Measurements from ENCODE around the gene CLECL1. TPM values are rescaled to one million over a fixed set of nuclear protein-coding genes. Genes with fewer than 3 reads are reported as not detected.

The CLECL1 gene
- total RNA-seq, 1 experiment from 2014 or later: not detected

- Histone ChIP-seq H4K20me1 (ENCODE audit: insufficient read depth) (0 out of 2 replicates have a peak, but pooled peaks cover 1% of the 10 kb centered on the region), H3K9ac (ENCODE audit: low read length) (no peak overlapping the region), H2AFZ (ENCODE audit: low read depth, low read length, poor library complexity, severe bottlenecking) (no peak overlapping the region), H3K9me3 (ENCODE audit: control insufficient read depth in 1 of 2, insufficient read depth in 1 of 2, low read depth in 1 of 2, low read length in 2 of 2) (no peaks in the 10 kb centered on the region), H3K36me3 (ENCODE audit: control insufficient read depth in 1 of 2, insufficient read depth in 2 of 2, low read length in 2 of 2) (no peaks in the 10 kb centered on the region), H3K27ac (ENCODE audit: low read depth, low read length) (no peak overlapping the region), H3K79me2 (ENCODE audit: insufficient read depth, low read length) (no peaks in the 10 kb centered on the region), H3K4me1 (ENCODE audit: control insufficient read depth in 1 of 2, insufficient read depth in 2 of 2, low read length in 2 of 2) (no peaks in the 10 kb centered on the region), H3K4me2 (ENCODE audit: low read length) (no peak overlapping the region), H3K4me3 (replicated peaks in 1 of 2; ENCODE audit: low read depth in 1 of 2, low read length in 2 of 2) (no peak overlapping the region), H3K9me2 (ENCODE audit: insufficient read depth) (no peaks in the 10 kb centered on the region), H3K27me3 (ENCODE audit: insufficient read depth, low read length) (peaks cover 60% of the 10 kb centered on the region)
- TF ChIP-seq ZNF274 (IDR thresholded peaks at IDR 0.05; ENCODE audit: low read depth, low read length) (no peak), EGR1 (IDR thresholded peaks at IDR 0.05; ENCODE audit: low read depth) (no peak), POLR2AphosphoS5 (IDR thresholded peaks at IDR 0.05; ENCODE audit: low read depth, low read length) (no peak), POLR2A (IDR thresholded peaks at IDR 0.05; ENCODE audit: borderline replicate concordance, extremely low read depth, insufficient read depth, insufficient read length) (no peak), CBX3 (IDR thresholded peaks at IDR 0.05; ENCODE audit: low read depth) (no peak), CEBPB (IDR thresholded peaks at IDR 0.05; ENCODE audit: low read depth) (no peak), SIN3A (IDR thresholded peaks at IDR 0.05; ENCODE audit: low read depth) (no peak)
- ChIA-PET POLR2A (no interaction called here), CTCF (no interaction called here), RAD21 (ENCODE audit: low non-redundant PET in 1 of 2, low total read pairs in 2 of 2, uncharacterized antibody in 2 of 2, unreplicated experiment in 2 of 2) (no interaction called here)
- no peak for ATAC-seq
- intact Hi-C loops (cut with micrococcal nuclease): no loop called here
- no peak for DNase-seq (ENCODE audit: low read depth, low spot score)
- no TSS peak for BruUV-seq (replicated peaks)
Observed at GRCh38 chr12:9781360-9781759, 48.5 kb upstream of the CLECL1 start.

- Histone ChIP-seq H3K9ac (ENCODE audit: low read length) (no peak overlapping the region), H4K20me1 (ENCODE audit: insufficient read depth) (no peaks in the 10 kb centered on the region), H3K4me2 (ENCODE audit: low read length) (no peak overlapping the region), H3K4me1 (ENCODE audit: control insufficient read depth in 1 of 2, insufficient read depth in 2 of 2, low read length in 2 of 2) (no peaks in the 10 kb centered on the region), H3K36me3 (ENCODE audit: control insufficient read depth in 1 of 2, insufficient read depth in 2 of 2, low read length in 2 of 2) (no peaks in the 10 kb centered on the region), H3K9me3 (ENCODE audit: control insufficient read depth in 1 of 2, insufficient read depth in 1 of 2, low read depth in 1 of 2, low read length in 2 of 2) (no peaks in the 10 kb centered on the region), H3K27ac (ENCODE audit: low read depth, low read length) (no peak overlapping the region), H3K4me3 (replicated peaks in 1 of 2; ENCODE audit: low read depth in 1 of 2, low read length in 2 of 2) (no peak overlapping the region), H3K9me2 (ENCODE audit: insufficient read depth) (no peaks in the 10 kb centered on the region), H3K79me2 (ENCODE audit: insufficient read depth, low read length) (no peaks in the 10 kb centered on the region), H3K27me3 (ENCODE audit: insufficient read depth, low read length) (peaks cover 58% of the 10 kb centered on the region), H2AFZ (ENCODE audit: low read depth, low read length, poor library complexity, severe bottlenecking) (no peak overlapping the region)
- DNase-seq (ENCODE audit: low read depth, low spot score) (no peak), ATAC-seq (no peak)
- intact Hi-C loops (cut with micrococcal nuclease): no loop called here
- ChIA-PET RAD21 (ENCODE audit: low non-redundant PET in 1 of 2, low total read pairs in 2 of 2, uncharacterized antibody in 2 of 2, unreplicated experiment in 2 of 2) (no interaction called here), CTCF (no interaction called here), POLR2A (interaction anchor here (0.9 kb wide), 1 partner anchor 9 kb away, joined by 4 read pairs; no protein-coding TSS in a partner anchor)
- no TSS peak for BruUV-seq (replicated peaks)
- TF ChIP-seq SRF (IDR thresholded peaks at IDR 0.05; ENCODE audit: low read depth): no peak
- TF ChIP-seq SP1 (IDR thresholded peaks at IDR 0.05; ENCODE audit: low read depth): no peak
- TF ChIP-seq ATF3 (IDR thresholded peaks at IDR 0.05): no peak
- TF ChIP-seq EZH2phosphoT487 (IDR thresholded peaks at IDR 0.05; ENCODE audit: borderline replicate concordance): no peak
- TF ChIP-seq TCF7L2 (IDR thresholded peaks at IDR 0.05; ENCODE audit: borderline replicate concordance, extremely low read depth, insufficient read depth, insufficient read length): no peak
- TF ChIP-seq YY1 (IDR thresholded peaks at IDR 0.05; ENCODE audit: extremely low read depth, insufficient replicate concordance, low read depth, low read length): no peak
- TF ChIP-seq ZNF274 (IDR thresholded peaks at IDR 0.05; ENCODE audit: low read depth, low read length): no peak
- TF ChIP-seq EZH2 (IDR thresholded peaks at IDR 0.05): no peak
- TF ChIP-seq POLR2AphosphoS5 (IDR thresholded peaks at IDR 0.05; ENCODE audit: low read depth, low read length): no peak
- no peak for TF ChIP-seq CTCF (IDR thresholded peaks at IDR 0.05 in 2 of 3, conservative IDR thresholded peaks at IDR 0.05 in 1 of 3; ENCODE audit: borderline replicate concordance in 1 of 3, insufficient read depth in 1 of 3, low read depth in 2 of 3, low read length in 2 of 3)
- no peak for TF ChIP-seq FOSL1 (IDR thresholded peaks at IDR 0.05; ENCODE audit: low read depth)
- TF ChIP-seq CBX3 (IDR thresholded peaks at IDR 0.05; ENCODE audit: low read depth): no peak
- no peak for TF ChIP-seq REST (IDR thresholded peaks at IDR 0.05; ENCODE audit: low read depth)
Observed at GRCh38 chr12:9779209-9779608, 46.3 kb upstream of the CLECL1 start.

Measured in HCT116 (cell line).